ENCODE results near the gene ZDHHC14.

The ZDHHC14 gene

GRCh38 chr6:157682856-157683481 is 302.0 kb downstream of the ZDHHC14 start:
- no peak overlapping the region for H3K27ac ChIP-seq
- H3K4me2 ChIP-seq: no peak overlapping the region
- H4K20me1 ChIP-seq (ENCODE audit: insufficient read depth): no peaks in the 10 kb centered on the region
- no peak overlapping the region for H3K4me3 ChIP-seq (IDR thresholded peaks at IDR 0.05; ENCODE audit: insufficient read depth, low read depth, low read length)
- no peak overlapping the region for H3K9ac ChIP-seq
- H3K36me3 ChIP-seq (ENCODE audit: insufficient read depth): no peaks in the 10 kb centered on the region
- H3K27me3 ChIP-seq (ENCODE audit: insufficient read depth, low read depth): no peaks in the 10 kb centered on the region
- no peak overlapping the region for H2AFZ ChIP-seq (ENCODE audit: low read depth)
- H3K79me2 ChIP-seq (ENCODE audit: insufficient read depth, low read depth): no peaks in the 10 kb centered on the region
- no peaks in the 10 kb centered on the region for H3K4me1 ChIP-seq (ENCODE audit: low read depth, poor library complexity, severe bottlenecking)
- no peak for TF ChIP-seq CTCF (conservative IDR thresholded peaks at IDR 0.05; ENCODE audit: low read depth, low read length)

DNA sequence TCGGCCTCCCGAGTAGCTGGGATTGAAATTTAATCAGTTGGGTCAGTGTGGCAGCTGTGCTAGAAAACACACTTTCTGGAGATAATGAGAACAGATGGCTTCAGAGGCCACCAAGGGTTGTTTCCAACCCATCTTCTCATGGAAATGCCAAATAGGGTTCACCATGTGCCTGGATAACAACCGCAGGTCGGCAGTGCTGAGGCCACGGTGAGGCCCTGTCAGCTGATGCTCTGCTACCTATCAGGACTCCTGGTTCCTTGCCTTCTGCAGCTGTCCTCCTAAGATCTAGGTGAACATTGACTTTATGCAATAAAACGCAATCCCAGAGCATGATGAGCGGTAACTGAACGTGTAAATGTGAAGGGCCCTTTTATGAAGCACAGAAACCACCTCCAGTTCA is 302.7 kb downstream of the ZDHHC14 start:
- H3K27me3 ChIP-seq (ENCODE audit: insufficient read depth, low read depth): no peaks in the 10 kb centered on the region
- no peak for TF ChIP-seq CTCF (conservative IDR thresholded peaks at IDR 0.05; ENCODE audit: low read depth, low read length)
- no peaks in the 10 kb centered on the region for H3K36me3 ChIP-seq (ENCODE audit: insufficient read depth)
- no peak overlapping the region for H3K9ac ChIP-seq
- H3K79me2 ChIP-seq (ENCODE audit: insufficient read depth, low read depth): no peaks in the 10 kb centered on the region
- H3K4me1 ChIP-seq (ENCODE audit: low read depth, poor library complexity, severe bottlenecking): no peaks in the 10 kb centered on the region
- no peak overlapping the region for H2AFZ ChIP-seq (ENCODE audit: low read depth)
- H4K20me1 ChIP-seq (ENCODE audit: insufficient read depth): no peaks in the 10 kb centered on the region
- H3K4me3 ChIP-seq (IDR thresholded peaks at IDR 0.05; ENCODE audit: insufficient read depth, low read depth, low read length): no peak overlapping the region
- H3K27ac ChIP-seq: no peak overlapping the region
- H3K4me2 ChIP-seq: no peak overlapping the region

DNA sequence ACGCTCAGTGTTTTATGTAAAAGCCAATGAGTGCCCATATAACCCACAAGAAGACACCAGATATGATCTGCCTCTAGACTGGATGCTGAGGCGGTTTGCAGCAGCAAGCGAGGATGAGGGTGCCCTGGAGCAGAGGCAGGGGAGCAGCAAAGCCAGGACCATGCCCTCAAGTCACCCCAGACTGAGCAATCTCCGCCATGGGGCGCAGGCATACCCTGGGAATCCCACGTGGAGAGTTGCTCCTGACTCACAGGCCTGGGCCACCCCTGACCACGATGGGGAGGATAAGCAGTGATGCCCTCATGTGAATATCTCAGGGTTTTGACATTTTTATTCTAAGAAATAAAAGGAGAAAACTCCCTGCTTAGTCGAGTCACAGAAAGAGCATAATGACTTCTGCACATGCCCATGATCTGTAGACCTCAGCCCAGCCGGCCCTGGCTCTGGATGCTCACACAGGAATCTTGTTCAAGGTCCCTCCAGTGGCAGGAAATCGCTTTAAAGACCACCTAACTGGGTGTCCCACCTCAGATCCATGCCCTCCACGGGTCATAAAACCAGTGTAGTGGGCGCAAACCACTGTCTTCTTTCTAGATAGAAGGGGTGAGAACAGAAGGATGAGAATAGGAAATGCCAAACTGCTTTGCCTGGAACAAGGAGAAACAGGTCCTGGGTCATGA is 303.8 kb downstream of the ZDHHC14 start:
- no peaks in the 10 kb centered on the region for H3K4me1 ChIP-seq (ENCODE audit: low read depth, poor library complexity, severe bottlenecking)
- TF ChIP-seq CTCF (conservative IDR thresholded peaks at IDR 0.05; ENCODE audit: low read depth, low read length): no peak
- H3K79me2 ChIP-seq (ENCODE audit: insufficient read depth, low read depth): no peaks in the 10 kb centered on the region
- no peak overlapping the region for H2AFZ ChIP-seq (ENCODE audit: low read depth)
- no peaks in the 10 kb centered on the region for H4K20me1 ChIP-seq (ENCODE audit: insufficient read depth)
- no peak overlapping the region for H3K9ac ChIP-seq
- no peak overlapping the region for H3K4me2 ChIP-seq
- H3K27me3 ChIP-seq (ENCODE audit: insufficient read depth, low read depth): no peaks in the 10 kb centered on the region
- no peaks in the 10 kb centered on the region for H3K36me3 ChIP-seq (ENCODE audit: insufficient read depth)
- no peak overlapping the region for H3K27ac ChIP-seq
- H3K4me3 ChIP-seq (IDR thresholded peaks at IDR 0.05; ENCODE audit: insufficient read depth, low read depth, low read length): no peak overlapping the region

DNA sequence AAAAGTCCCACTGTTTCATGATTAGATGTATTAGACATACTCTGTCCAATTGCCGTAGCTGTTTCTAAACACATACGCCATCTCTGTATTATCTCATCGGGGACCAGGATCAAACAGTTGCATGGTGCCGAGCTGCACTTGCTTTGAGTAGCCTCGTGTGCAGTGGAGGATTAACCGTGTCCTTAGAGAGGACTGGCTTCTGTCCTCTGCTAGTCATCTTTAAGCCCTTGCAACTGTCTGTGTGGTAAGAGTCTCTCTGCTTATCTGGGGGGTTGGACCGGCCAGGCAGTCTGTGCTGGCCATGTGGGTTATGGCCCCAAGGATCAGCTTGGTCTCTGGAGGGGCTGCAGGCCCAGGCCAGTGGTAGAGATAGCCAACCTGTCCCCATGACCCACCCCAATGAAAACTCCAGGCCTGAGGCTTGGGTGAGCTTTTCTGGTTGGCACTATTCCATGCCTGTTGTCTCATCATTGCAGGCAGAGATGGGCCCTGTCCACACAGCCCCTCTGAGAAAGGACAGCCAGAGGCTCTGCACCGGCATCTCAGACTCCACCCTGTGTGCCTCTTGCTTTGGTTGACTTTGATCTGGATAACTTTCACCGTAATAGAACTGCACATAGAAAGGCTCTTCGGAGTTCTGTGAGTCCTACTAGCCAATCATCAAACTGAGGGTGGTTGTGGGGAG is 304.7 kb downstream of the ZDHHC14 start:
- no peak overlapping the region for H3K27ac ChIP-seq

More for the DNA sequence above, 304.7 kb downstream of the ZDHHC14 start:
- no peak overlapping the region for H2AFZ ChIP-seq (ENCODE audit: low read depth)
- no peak for TF ChIP-seq CTCF (conservative IDR thresholded peaks at IDR 0.05; ENCODE audit: low read depth, low read length)
- no peaks in the 10 kb centered on the region for H3K27me3 ChIP-seq (ENCODE audit: insufficient read depth, low read depth)
- H3K4me1 ChIP-seq (ENCODE audit: low read depth, poor library complexity, severe bottlenecking): no peaks in the 10 kb centered on the region
- no peak overlapping the region for H3K9ac ChIP-seq
- H4K20me1 ChIP-seq (ENCODE audit: insufficient read depth): no peaks in the 10 kb centered on the region
- no peak overlapping the region for H3K4me3 ChIP-seq (IDR thresholded peaks at IDR 0.05; ENCODE audit: insufficient read depth, low read depth, low read length)
- no peaks in the 10 kb centered on the region for H3K36me3 ChIP-seq (ENCODE audit: insufficient read depth)
- no peaks in the 10 kb centered on the region for H3K79me2 ChIP-seq (ENCODE audit: insufficient read depth, low read depth)
- H3K4me2 ChIP-seq: no peak overlapping the region
